GM19452 (cell line): ENCODE data around the gene EMB.
"Not testable (repeated sequence)": the region's sequence is repeated elsewhere in the genome, so short reads cannot be mapped to it uniquely, and the experiment has no call there.

Experiments
- ATAC-seq: cut with Tn5 transposase; IDR thresholded peaks from one replicate; pipeline ENCODE4 v1.9.1; 2021; ENCODE audit not compliant: unreplicated experiment

Gene EMB

GRCh38 chr5:50440651-50441492 is at the start of gene EMB:
TSS of gene EMB (minus strand) at chr5:50441288. CDS start at chr5:50441151, 137 bp downstream.
- ATAC-seq, result peak; percentile 57

DNA sequence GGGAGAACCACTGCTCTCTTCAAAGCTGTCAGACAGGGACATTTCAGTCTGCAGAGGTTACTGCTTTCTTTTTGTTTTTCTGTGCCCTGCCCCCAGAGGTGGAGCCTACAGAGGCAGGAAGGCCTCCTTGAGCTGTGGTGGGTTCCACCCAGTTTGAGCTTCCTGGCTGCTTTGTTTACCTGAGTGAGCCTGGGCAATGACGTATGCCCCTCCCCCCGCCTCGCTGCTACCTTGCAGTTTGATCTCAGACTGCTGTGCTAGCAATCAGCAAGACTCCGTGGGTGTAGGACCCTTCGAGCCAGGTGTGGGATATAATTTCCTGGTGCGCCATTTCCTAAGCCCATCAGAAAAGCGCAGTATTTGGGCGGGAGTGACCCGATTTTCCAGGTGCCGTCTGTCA is 48.4 kb upstream of the EMB start:
- ATAC-seq, result not testable (repeated sequence)

DNA sequence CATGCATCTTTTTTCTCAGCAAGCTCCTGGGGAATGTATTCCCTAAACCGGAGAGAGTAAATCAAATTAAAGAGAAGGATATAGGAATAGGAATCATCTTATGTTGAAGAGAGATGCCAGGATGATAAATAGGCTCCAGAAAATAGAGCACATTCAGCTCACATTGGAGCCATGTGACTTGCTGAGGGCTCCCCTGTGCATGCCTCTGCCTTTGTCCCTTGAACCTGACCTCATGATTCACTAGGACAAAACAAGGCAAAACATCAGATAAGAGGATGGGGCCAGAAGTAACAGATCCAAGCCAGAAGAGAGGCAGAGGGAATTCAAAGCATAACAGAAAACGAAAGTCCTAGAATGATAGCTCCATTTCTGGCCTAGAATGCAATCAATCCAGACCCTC is 37.7 kb upstream of the EMB start:
- not testable (repeated sequence) for ATAC-seq

DNA sequence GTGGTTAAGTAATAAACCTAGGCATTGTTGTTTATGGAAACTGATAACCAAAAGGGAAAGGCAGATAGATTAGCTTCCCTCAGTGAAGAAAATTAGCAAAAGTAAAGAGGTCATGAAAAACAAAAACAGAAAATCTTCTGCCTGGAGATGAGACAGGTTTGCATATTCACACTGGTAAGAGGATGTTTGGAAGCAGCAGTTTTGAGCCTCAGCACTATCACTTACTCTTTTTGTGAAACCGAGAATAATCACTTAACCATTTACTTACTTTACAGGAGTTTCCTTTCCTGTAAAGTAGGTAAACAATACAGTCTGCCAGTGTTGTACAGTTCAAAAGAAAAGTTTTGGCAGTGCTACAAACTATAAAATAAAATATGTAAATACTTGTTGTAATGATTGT is 35.5 kb upstream of the EMB start:
- peak; percentile 98 for ATAC-seq

DNA sequence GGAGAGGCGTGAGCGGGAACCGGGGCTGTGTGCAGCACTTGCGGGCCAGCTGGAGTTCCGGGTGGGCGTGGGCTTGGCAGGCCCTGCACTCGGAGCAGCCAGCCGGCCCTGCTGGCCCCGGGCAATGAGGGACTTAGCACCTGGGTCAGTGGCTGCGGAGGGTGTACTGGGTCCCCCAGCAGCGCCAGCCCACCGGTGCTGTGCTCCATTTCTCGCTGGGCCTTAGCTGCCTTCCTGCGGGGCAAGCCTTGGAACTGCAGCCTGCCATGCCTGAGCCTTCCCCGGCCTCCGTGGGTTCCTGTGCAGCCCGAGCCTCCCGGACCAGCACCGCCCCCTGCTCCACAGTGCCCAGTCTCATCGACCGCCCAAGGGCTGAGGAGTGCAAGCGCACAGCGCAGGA is 23.9 kb upstream of the EMB start:
- not testable (repeated sequence) for ATAC-seq

DNA sequence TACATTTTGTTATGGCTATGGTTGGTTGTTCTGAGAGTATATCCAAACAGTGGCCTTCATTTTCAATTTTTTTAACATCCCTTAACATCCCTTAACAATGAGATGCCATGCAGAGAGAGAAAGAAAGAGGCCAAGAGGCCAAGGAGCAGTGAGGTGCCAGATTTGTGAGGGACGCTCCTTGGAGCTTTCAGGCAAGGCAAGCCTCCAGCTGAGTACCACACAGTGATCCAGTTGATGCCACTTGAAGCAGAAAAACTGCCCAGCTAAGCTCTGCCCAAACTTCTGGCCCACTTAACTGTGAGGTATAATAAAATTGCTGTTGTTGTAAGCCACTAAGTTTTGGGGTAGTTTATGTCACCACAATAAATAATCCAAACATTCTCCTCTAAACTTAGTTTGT is 22.6 kb upstream of the EMB start:
- no peak for ATAC-seq

DNA sequence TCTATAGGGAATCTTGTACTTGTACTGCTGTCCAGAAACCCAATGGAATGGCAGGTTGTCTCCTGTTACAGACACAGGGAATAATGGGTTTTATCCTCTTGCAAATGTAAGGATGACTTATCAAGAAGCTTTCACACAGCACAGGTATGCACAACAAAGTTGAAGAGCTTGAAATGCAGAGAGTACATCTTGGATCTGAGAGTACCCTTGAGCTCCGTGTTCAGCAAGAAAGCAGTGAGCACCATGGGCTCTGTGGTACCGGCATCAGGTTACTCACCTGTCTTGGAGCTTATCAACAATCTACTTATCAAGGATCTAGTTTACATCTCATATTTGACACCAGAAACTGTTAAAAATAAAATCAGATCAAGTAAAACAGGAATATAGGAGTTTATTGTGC is 22.0 kb upstream of the EMB start:
- ATAC-seq, result no peak

- ATAC-seq, result not testable (repeated sequence)
Observed at GRCh38 chr5:50462579-50462978, 21.5 kb upstream of the EMB start.

DNA sequence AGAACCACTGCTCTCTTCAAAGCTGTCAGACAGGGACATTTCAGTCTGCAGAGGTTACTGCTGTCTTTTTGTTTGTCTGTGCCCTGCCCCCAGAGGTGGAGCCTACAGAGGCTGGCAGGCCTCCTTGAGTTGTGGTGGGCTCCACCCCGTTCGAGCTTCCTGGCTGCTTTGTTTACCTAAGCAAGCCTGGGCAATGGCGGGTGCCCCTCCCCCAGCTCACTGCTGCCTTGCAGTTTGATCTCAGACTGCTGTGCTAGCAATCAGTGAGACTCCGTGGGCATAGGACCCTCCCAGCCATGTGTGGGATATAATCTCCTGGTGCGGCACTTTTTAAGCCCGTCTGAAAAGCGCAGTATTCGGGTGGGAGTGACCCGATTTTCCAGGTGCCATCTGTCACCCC is 17.3 kb upstream of the EMB start:
- not testable (repeated sequence) for ATAC-seq

- ATAC-seq, result not testable (repeated sequence)
Observed at GRCh38 chr5:50449241-50449640, 8.2 kb upstream of the EMB start.

- ATAC-seq, result no peak
Observed at GRCh38 chr5:50447941-50448340, 6.9 kb upstream of the EMB start.

DNA sequence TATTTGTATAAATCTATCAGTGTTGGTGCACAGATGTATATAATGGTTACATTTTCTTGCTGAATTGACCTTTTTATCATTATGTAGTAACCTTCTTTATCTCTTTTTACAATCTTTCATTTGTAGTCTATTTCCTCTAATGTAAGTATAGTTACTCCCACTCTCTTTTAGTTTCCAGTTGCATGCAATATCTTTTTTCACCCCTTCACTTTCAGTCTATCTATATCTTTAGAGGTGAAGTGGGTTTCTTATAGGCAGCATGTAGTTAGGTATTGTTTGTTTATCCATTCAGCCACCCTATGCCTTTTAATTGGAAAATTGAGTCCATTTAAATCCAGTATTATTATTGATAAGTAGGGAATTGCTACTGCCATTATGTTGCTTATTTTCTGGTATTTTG is 6.1 kb upstream of the EMB start:
- ATAC-seq, result no peak

DNA sequence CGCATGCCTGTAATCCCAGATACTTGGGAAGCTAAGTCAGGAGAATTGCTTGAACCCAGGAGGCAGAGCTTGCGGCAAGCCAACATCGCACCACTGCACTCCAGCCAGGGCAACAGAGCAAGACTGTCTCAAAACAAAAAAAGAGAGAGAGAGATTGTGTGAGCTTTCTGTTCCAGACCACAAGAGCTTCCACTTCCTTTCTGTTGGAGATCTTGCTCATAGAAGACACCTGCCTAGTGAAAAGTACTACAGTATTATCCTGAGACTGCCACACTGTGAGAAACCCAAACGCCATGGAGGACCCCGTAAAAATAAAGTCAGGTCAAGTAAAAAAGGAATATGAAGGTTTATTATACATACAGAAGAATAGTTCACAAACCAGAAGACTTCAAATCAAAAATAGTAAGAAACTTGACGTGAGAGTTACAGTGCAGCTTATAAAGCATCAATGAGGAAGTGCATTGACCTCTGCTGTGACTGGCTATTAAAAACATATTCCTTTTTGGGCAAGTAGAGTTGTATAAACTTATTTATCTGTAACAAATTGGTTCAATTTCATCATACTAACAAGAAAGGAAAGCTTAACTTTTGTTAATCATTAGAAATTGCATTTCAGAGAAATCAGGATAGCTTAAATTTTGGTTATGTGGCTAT is 4.3 kb upstream of the EMB start:
- peak; percentile 70 for ATAC-seq

- not testable (repeated sequence) for ATAC-seq
Observed at GRCh38 chr5:50442559-50443539, 1.8 kb upstream of the EMB start.

- ATAC-seq, result no peak
Observed at GRCh38 chr5:50441493-50441955, 436 bp upstream of the EMB start.

DNA sequence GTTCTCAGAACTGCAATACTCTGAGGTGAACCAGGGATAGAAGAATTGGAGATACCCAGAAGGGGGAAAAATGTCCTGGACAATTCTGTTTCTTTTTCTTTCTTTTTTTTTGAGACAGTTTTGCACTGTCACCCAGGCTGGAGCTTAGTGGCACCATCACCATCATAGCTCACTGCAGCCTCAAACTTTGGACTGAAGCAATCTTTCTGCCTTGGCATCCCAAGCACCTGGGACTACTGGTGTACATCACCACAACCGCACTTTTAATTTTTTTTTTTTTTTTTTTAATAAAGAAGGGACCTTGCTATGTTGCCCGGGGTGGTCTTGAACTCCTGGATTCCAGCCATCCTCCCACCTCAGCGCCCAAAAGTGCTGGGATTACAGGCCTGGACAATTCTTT is 1.9 kb downstream of the EMB start:
- no peak for ATAC-seq

DNA sequence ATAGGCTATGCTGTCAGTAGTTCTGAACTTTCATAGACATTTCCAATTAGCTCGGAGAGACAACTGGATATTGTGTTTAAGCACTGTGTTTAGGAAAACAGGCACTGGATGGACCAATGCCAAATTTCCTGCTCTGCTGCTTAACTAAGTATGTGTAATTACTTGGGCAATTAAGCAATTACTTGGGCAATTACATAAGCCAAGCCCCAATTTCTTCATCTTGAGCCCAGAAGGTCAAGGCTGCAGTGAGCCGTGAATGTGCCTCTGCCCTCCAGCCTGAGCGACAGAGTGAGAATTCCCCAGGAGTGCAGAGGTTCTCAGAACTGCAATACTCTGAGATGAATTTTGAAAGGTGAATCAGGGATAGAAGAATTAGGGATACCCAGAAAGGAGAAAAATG is 3.0 kb downstream of the EMB start:
- ATAC-seq, result not testable (repeated sequence)

DNA sequence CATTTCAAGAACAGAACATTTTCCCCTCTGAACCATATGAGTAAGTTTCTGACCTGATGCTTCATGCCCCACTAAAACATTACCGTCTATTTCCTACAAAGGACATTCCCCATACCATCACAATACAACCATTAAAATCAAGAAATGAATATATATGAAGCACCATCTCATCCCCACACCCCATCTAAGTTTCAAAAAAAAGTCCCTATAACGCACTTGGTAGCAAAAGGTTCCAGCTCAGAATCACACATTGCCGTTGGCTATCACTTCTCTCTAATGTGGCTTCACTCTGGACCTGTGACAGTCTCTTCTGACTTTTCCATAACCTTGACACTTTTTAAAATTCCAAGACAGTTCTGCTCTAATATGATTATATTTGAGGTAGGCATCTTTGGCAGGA is 5.9 kb downstream of the EMB start:
- ATAC-seq, result no peak

GRCh38 chr5:50431133-50431904 is 9.8 kb downstream of the EMB start:
- ATAC-seq, result not testable (repeated sequence)

DNA sequence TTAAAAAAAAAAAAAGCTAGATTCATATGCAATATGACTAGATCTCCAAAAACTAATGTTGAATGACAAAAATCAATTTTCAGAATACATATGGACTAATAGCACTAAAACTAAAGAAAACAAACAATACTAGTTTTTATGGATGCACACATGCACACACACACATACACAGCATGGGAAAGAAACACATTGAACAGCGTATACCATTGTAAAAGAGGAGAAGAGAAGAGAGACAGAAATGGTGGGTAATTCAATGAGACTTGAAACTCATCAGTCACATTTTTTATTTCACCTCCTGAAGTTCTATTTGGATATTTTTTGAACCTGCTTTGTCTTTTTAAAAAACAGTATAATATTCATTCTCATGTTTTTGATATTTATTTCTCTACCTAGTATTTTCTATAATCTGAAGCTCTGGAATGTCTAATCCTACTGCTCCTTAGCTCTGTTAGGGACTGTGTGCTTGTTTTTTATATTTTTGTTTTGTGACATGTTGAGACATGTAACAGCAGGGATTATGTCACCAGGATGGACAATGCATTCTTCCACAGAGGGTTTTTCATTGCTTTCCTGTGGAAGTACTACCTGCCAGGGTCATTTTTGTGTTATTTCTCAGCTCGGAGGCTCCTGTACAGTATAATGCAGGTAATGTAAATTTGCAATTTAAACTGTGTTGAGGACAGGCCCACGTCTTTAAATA is 17.8 kb downstream of the EMB start:
- ATAC-seq, result not testable (repeated sequence)
